ENCODE measurements around the gene PTPA. TPM values are rescaled to one million over a fixed set of nuclear protein-coding genes. Genes with fewer than 3 reads are reported as not detected.

The PTPA gene
- total and polyA plus RNA-seq, 9 of the 15 experiments (the other 6 are each of a cell fraction or from before 2014, with no cell fraction given) = 1.7 to 121 (median 72.6) TPM

DNA sequence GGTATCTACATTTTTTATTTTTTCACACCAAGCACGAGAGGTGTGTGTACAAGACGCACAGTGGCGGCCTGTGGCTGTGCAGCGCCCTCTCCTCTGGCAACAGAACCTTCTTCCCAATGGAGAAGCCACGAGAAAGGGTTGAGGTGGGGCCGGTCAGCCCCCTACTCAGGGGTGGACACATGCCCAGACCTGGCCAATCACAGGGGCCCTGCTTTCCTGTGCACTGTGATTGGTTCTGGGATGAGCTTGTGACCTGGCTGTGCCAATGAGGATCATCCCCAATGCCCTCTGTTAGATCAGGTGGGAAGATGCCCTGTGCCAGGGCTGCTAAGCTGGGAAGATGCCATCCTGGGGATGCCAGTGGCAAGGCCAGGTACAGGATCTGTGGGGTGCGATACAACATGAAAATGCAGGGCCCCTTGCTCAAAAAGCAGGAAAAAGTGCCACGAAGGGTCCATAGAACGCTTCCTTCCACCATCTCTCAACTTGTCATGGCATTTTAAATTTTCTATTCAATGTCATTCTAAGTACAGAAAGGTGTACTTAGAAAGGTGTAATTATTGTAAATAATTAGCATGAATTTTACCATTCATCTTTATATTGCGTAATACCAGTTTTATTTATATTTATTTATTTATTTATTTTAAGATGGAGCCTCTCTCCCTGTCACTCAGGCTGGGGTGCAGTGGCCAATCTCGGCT, 51.4 kb downstream of the PTPA start:
- Histone ChIP-seq H2AFZ (ENCODE audit: low read depth, low read length) (no peak overlapping the region), H3K36me3 (ENCODE audit: control insufficient read depth, insufficient read depth, low read length) (no peaks in the 10 kb centered on the region), H3K9me3 (replicated peaks; ENCODE audit: control insufficient read depth, insufficient read depth, low read depth, low read length) (no peaks in the 10 kb centered on the region), H3K4me2 (ENCODE audit: insufficient read depth, low read length) (no peak overlapping the region), H3K79me2 (ENCODE audit: control insufficient read depth, insufficient read depth, low read length) (no peaks in the 10 kb centered on the region), H3K9ac (ENCODE audit: insufficient read depth in 1 of 2, low read depth in 2 of 2, low read length in 2 of 2) (0 out of 4 replicates have a peak overlapping the region, but pooled peaks of 1 of the 2 experiments have one; percentile 65), H4K20me1 (replicated peaks; ENCODE audit: control insufficient read depth, insufficient read depth, low read length) (no peaks in the 10 kb centered on the region), H3K4me1 (replicated peaks in 1 of 2; ENCODE audit: control insufficient read depth in 2 of 2, insufficient read depth in 2 of 2, low read length in 2 of 2) (peaks cover 14 to 26% of the 10 kb centered on the region in 2 experiments), H3K9me1 (ENCODE audit: control insufficient read depth, insufficient read depth, low read length) (no peaks in the 10 kb centered on the region), H3K27me3 (ENCODE audit: control insufficient read depth in 2 of 2, insufficient read depth in 2 of 2, low read length in 2 of 2) (no peaks in the 10 kb centered on the region), H3K4me3 (no peak overlapping the region), H3K27ac (ENCODE audit: extremely low read depth, low read depth, low read length) (no peak overlapping the region)
- ChIA-PET CTCF (ENCODE audit: low intra/inter-chr PET ratio) (no interaction called here), POLR2A (interaction anchor here (1.9 kb wide), 1 partner anchor 10 kb away, joined by 7 read pairs; no protein-coding TSS in a partner anchor)
- no TSS peak for BruUV-seq (replicated peaks)
- ATAC-seq = no peak
- TF ChIP-seq, protein P1, sequence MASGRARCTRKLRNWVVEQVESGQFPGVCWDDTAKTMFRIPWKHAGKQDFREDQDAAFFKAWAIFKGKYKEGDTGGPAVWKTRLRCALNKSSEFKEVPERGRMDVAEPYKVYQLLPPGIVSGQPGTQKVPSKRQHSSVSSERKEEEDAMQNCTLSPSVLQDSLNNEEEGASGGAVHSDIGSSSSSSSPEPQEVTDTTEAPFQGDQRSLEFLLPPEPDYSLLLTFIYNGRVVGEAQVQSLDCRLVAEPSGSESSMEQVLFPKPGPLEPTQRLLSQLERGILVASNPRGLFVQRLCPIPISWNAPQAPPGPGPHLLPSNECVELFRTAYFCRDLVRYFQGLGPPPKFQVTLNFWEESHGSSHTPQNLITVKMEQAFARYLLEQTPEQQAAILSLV (tag; IDR thresholded peaks at IDR 0.05) = peak; percentile 45; the same call in 1 of the 2 replicates
- TF ChIP-seq, protein P2, sequence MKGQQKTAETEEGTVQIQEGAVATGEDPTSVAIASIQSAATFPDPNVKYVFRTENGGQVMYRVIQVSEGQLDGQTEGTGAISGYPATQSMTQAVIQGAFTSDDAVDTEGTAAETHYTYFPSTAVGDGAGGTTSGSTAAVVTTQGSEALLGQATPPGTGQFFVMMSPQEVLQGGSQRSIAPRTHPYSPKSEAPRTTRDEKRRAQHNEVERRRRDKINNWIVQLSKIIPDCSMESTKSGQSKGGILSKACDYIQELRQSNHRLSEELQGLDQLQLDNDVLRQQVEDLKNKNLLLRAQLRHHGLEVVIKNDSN (CRISPR knock-in tag; IDR thresholded peaks at IDR 0.05) = peak; percentile 68
- TF ChIP-seq CHCHD3 (CRISPR knock-in tag; IDR thresholded peaks at IDR 0.05) = no peak
- peak; percentile 96 for TF ChIP-seq CEBPB (tag; IDR thresholded peaks at IDR 0.05)
- TF ChIP-seq CEBPG (CRISPR knock-in tag; IDR thresholded peaks at IDR 0.05) = no peak
- TF ChIP-seq CEBPG (tag; conservative IDR thresholded peaks at IDR 0.05 in 1 of 2, IDR thresholded peaks at IDR 0.05 in 1 of 2) = peak; percentile 64 to 99; a peak in 3 of 4 replicates
- TF ChIP-seq NFYB (IDR thresholded peaks at IDR 0.05; ENCODE audit: extremely low read depth, insufficient read length) = peak; percentile 63
- TF ChIP-seq, protein P3, sequence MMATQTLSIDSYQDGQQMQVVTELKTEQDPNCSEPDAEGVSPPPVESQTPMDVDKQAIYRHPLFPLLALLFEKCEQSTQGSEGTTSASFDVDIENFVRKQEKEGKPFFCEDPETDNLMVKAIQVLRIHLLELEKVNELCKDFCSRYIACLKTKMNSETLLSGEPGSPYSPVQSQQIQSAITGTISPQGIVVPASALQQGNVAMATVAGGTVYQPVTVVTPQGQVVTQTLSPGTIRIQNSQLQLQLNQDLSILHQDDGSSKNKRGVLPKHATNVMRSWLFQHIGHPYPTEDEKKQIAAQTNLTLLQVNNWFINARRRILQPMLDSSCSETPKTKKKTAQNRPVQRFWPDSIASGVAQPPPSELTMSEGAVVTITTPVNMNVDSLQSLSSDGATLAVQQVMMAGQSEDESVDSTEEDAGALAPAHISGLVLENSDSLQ (IDR thresholded peaks at IDR 0.05) = peak; percentile 11; the same call in 1 of the 2 replicates
- TF ChIP-seq LEF1 (IDR thresholded peaks at IDR 0.05) = no peak
- TF ChIP-seq RAD51 (IDR thresholded peaks at IDR 0.05; ENCODE audit: borderline replicate concordance, low read depth) = peak; percentile 48; the same call in 1 of the 2 replicates
- TF ChIP-seq, protein P4, sequence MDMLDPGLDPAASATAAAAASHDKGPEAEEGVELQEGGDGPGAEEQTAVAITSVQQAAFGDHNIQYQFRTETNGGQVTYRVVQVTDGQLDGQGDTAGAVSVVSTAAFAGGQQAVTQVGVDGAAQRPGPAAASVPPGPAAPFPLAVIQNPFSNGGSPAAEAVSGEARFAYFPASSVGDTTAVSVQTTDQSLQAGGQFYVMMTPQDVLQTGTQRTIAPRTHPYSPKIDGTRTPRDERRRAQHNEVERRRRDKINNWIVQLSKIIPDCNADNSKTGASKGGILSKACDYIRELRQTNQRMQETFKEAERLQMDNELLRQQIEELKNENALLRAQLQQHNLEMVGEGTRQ (CRISPR knock-in tag; IDR thresholded peaks at IDR 0.05) = peak; percentile 63
- DNase-seq (ENCODE audit: extremely low read depth in 1 of 4, low spot score in 3 of 4) = peak in 1 of 4 experiments; percentile 43
- intact Hi-C loops (cut with micrococcal nuclease) = no loop called here
- FAIRE-seq = no peak
- WGBS (ENCODE audit: insufficient coverage, low coverage, missing lambda C conversion rate) = 76% methylated on average over 9 of the region's 11 CpGs
- in situ Hi-C loops (cut with MboI) = loop anchor here (10.0 kb wide), 1 partner anchor 632 kb away; no protein-coding TSS in a partner anchor
